RPMI8226 (cell line): ENCODE data around the gene CCDC142.

Experiments used
- DNase-seq: peaks from one replicate; pipeline ENCODE4 v3.0.0-alpha.2; 2015

CCDC142 gene

GRCh38 chr2:74482801-74483674 lies at the start of gene CCDC142, which contains the start of gene TTC31:
TSS of gene CCDC142 (minus strand) at chr2:74482998. CDS start at chr2:74482837, 161 bp downstream.
TSS of gene TTC31 (plus strand) at chr2:74483081. CDS start at chr2:74483096, 15 bp downstream.
- peak; percentile 95 for DNase-seq

- peak; percentile 40 for DNase-seq
Observed at GRCh38 chr2:74532222-74532621, 49.4 kb upstream of the CCDC142 start.

GRCh38 chr2:74531666-74532065 lies 48.9 kb upstream of the CCDC142 start:
- no peak for DNase-seq

- DNase-seq: peak; percentile 50
Observed at GRCh38 chr2:74530239-74531187, 47.7 kb upstream of the CCDC142 start.

- DNase-seq: peak; percentile 98
Observed at GRCh38 chr2:74529357-74530238, 46.8 kb upstream of the CCDC142 start, which contains the start of the genes AUP1 and HTRA2. TSS of gene AUP1 (minus strand) at chr2:74529706. CDS start at chr2:74529629, 77 bp downstream. TSS of gene HTRA2 (plus strand) at chr2:74529933. CDS start at chr2:74530007, 74 bp downstream.

- peak; percentile 36 for DNase-seq
Observed at GRCh38 chr2:74528600-74529356, 46.0 kb upstream of the CCDC142 start.

GRCh38 chr2:74527741-74528140 lies 44.9 kb upstream of the CCDC142 start:
- DNase-seq: no peak

- DNase-seq: no peak
Observed at GRCh38 chr2:74526649-74527230, 43.9 kb upstream of the CCDC142 start.

- DNase-seq: peak; percentile 40
Observed at GRCh38 chr2:74525717-74526648, 43.2 kb upstream of the CCDC142 start, which contains the start of gene DQX1. TSS of gene DQX1 (minus strand) at chr2:74526231. CDS start at chr2:74525729, 502 bp downstream.

- DNase-seq: no peak
Observed at GRCh38 chr2:74524955-74525716, 42.3 kb upstream of the CCDC142 start.

GRCh38 chr2:74524005-74524404 lies 41.2 kb upstream of the CCDC142 start:
- DNase-seq: no peak

GRCh38 chr2:74522516-74522915 lies 39.7 kb upstream of the CCDC142 start:
- no peak for DNase-seq

- no peak for DNase-seq
Observed at GRCh38 chr2:74516650-74517049, 33.9 kb upstream of the CCDC142 start.

- DNase-seq: no peak
Observed at GRCh38 chr2:74515981-74516633, 33.3 kb upstream of the CCDC142 start.

- DNase-seq: no peak
Observed at GRCh38 chr2:74515271-74515980, 32.6 kb upstream of the CCDC142 start.

GRCh38 chr2:74514368-74515270 lies 31.8 kb upstream of the CCDC142 start, which contains the start of gene TLX2:
TSS of gene TLX2 (plus strand) at chr2:74514450. CDS start at chr2:74514807, 357 bp downstream.
- DNase-seq: no peak
